SK-MEL-5 (cell line): ENCODE data around the gene PAXIP1. TPM values are rescaled to one million over a fixed set of nuclear protein-coding genes. Genes with fewer than 3 reads are reported as not detected.
"Not testable (repeated sequence)": the region's sequence is repeated elsewhere in the genome, so short reads cannot be mapped to it uniquely, and the experiment has no call there.

Source experiments
- DNase-seq: peaks from one replicate; pipeline ENCODE4 v3.0.0-alpha.2; 2016; ENCODE audit warnings: low read depth, low spot score
- in situ Hi-C: cut with HindIII; loops from 2 replicates; pipeline ENCODE4 v1.10.0; 2016; ENCODE audit warnings: low sequenced_read_pairs, high pct_unique_total_duplicates, low pct_unique_long_range_greater_than_20kb
- total RNA-seq: library from RNA; depleted of rRNA; stranded (reverse); fragments of >200 nt; shearing (Covaris generic); gene quantifications from 2 replicates; pipeline ENCODE4 v1.2.3, GENCODE V29; 2014

The PAXIP1 gene
- total RNA-seq, 1 experiment from 2014 or later: 18.0 TPM

DNA sequence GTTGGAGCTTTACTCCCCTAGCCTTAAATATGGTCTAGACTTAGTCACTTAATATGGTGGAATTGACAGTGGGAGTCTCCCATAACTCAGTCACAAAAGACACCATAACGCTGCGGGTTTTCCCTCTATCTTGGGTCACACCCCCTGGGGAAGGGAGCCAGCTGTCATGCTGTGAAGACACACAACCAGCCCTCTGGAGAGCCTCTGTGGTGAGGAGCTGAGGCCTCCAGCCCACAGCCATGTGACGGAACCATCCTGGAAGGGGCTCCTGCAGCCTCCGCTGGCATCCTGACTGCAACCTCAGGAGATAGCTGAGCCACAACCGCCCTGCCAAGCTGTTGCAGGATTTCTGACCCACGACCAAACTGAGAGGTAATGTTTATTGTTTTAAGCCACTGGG, 37.9 kb downstream of the PAXIP1 start:
- no peak for DNase-seq
- in situ Hi-C loops: no loop called here

DNA sequence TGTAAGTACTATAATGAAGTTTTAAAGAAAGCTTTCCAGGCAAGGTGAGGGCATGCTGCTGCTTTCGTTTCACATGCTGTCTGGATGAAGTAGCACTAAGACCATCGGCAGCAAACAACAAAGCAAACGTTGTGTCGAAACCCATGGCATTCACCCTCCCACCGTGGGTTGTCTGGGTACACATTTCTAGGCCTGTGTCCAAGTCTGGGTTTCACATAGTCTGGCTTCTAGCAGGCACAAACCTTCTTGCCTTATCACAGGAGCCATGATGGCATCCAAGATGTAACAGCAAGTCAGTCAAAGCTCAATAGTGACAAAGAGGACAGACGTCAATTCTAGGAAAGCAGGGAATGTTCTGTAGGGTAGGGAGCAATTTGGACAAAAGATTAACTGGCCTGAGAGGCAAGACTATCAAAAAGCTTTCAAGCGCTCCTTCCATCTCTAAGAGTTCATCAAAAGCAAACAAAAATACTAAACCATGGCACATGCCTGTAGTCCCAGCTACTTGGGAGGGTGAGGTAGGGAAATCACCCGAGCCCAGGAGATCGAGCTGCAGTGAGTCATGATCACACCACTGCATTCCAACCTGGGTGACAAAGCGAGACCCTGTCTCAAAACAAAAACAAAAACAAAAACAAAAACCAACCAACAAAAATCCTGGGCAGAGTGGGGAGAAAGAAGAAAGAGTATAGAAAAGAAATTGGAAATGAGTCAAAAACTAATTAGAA, 42.7 kb downstream of the PAXIP1 start:
- peak; percentile 42 for DNase-seq
- in situ Hi-C loops: no loop called here

DNA sequence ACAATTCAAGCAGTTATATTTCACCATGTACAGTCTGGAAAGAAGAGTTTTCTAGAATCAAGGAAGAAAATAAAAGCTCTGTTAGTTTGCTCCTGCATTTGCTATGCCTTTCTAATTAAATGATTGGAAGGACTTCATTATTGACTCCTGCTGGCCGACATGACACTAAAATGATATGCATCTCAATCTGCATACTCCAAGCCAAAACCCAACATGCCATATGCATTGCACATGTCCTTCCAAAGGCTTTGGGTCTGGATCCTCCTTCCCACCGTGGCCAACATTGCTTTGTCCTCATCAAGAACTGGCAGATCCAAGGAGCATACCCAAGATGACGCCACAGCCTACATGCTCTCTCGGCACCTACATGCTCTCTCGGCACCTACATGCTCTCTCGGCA, 46.5 kb downstream of the PAXIP1 start:
- DNase-seq: no peak
- in situ Hi-C loops: loop anchor here (10.0 kb wide), 1 partner anchor 398 kb away; no protein-coding TSS in a partner anchor

DNA sequence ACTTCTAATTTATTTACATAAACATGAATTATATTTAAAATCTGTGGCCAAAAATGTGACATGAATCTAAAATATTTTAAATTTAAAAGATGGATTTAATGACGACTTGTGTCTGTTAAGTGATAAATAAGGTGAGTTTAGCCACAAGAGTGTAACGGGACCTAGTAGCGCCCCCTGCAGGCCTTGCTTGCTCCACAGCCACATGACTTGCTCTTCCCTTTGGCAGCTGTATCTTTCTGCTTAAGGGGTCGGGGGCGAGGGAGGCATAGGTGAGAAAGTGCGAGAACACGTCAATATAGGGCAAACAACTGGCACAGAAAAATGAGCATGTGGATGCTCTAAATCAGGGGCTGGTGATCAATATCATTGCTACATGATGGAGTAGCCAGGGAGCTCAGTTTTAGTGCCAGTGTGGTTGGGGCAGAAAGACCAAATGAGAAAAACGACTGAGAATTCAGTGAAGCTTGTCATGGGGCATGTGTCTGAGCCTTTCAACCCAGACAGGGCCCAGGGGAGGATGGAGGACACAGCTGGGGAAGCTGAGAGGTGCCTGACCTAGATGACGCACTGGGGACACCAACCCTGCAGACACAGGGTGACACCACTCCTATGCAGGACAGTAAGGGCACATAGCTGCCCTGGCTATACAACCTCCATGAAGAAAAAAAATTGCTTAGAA, 49.8 kb downstream of the PAXIP1 start:
- peak; percentile 79 for DNase-seq
- in situ Hi-C loops: loop anchor here (10.0 kb wide), 1 partner anchor 402 kb away; no protein-coding TSS in a partner anchor

DNA sequence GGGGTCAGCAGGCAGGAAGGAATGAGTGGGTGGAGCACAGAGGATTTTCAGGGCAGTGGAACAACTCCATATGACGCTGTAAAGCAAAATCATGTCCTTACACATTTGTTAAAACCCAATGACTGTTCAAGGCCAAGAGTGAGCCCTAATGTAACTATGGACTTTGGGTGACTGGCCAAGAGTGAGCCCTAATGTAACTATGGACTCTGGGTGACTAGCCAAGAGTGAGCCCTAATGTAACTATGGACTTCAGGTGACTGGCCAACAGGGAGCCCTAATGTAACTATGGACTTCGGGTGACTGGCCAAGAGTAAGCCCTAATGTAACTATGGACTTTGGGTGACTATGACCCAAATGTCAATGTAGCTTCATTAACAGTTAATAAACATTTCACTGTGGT, 52.0 kb downstream of the PAXIP1 start:
- in situ Hi-C loops: loop anchor here (10.0 kb wide), 1 partner anchor 404 kb away; no protein-coding TSS in a partner anchor
- no peak for DNase-seq

DNA sequence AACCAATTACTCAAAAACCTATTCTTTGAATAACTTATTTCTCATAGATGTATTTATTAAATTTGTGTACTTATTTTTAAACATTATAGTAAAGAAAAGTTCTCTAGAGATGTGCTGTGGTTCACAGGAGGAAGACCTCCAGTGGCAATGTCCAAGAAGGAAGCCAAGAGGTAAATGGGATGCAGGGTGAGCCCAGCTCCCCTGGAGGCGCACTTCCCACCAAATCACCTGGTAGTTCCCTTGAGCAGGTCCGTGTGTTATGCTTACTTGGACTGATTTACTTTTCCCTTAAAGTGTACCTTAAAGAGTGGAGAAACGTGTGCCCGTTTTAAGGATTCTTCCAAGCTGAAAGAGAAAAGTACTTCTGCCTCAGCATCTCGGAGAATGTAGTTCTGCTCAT, 55.3 kb downstream of the PAXIP1 start:
- in situ Hi-C loops: no loop called here

DNA sequence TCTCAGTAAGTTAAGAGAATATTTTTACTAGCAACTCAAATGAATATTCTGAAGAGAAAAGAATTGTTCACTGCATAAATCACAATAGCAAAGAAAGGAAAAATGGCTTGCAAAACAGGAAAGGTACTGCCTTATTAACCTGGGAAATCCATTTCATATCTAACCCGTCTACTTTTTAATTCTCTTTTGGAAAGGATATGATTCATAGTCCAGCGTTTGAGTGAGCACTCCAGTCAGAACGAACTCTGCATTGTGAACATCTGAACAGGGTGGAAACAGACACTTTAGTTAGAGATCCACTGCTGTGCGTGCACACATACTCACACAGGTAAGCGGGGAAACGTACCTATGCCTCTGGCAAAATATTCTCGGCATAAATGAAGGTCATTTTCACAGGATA, 56.8 kb downstream of the PAXIP1 start:
- DNase-seq: no peak
- in situ Hi-C loops: no loop called here

More for the DNA sequence above, 55.3 kb downstream of the PAXIP1 start:
- DNase-seq: no peak

DNA sequence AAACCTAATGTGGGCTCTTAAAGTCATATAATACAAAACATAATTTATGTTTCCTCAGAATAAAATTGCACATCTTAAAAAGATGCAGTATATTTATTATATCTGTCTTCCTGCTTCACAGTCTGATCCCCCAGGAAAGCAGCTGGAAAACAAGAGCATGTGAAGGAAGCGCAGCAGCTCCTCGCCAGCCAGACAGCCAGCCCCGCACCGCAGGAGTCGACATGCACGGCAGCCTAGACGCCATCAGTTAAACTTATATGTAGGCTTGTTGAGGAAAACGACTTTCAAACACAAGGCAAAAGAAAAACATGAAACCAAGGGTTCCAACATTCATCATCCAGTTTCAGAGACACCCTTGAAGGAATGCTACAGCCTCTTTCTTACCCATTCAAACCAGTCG, 59.0 kb downstream of the PAXIP1 start:
- no peak for DNase-seq
- in situ Hi-C loops: no loop called here

DNA sequence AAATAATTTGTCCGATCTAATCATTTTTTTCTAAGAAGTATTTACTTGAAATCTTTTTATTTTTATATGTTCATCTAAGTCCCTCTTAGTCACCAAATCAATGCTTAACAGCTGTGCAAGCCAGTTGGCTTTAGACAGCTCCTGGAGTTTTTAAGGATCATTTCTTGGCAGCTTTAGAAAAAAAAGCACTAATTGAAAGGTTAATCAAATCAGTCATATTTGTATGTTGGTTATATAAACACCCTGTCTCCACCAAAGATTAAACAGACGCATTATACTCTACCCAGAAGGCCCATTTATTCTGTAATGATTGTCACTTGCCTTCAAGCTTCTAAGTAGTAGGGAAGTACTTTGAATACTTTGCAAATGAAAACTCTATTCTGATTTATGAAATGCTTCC, 60.2 kb downstream of the PAXIP1 start:
- in situ Hi-C loops: no loop called here
- DNase-seq: no peak

DNA sequence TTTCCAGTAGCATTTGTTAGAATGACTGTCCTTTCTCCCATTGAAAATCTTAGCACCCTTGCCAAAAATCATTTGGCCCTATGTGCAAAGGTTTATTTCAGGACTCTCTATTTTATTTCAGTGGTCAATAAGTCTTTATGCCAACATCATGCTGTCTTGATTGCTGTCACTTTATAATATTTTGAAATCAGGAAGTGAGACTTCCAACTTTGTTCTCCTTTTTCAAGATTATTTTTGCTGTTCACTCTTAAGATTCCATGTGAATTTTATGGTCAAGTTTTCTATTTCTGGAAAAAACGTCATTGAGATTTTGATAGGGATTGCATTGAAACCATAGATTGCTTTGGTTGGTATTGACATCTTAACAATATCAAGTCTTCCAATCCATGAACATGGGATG, 65.1 kb downstream of the PAXIP1 start:
- in situ Hi-C loops: no loop called here
- DNase-seq: no peak

DNA sequence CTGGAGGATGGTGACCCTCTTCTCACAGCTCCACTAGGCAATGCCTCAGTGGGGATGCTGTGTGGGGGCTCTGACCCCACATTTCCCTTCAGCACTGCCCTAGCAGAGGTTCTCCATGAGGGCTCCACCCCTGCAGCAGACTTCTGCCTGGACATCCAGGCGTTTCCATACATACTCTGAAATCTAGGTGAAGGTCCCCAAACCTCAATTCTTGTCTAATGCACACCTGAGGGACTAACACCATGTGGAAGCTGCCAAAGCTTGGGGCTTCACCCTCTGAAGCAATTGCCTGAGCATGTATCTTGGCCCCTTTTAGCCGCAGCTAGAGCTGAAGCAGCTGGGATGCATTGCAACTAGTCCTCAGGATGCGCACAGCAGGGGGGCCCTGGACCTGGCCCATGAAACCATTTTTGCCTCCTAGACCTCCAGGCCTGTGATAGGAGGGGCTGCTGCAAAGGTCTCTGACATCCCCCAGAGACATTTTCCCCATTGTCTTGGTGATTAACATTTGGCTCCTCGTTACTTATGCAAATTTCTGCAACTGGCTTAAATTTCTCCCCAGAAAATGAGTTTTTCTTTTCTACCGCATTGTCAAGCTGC, 68.5 kb downstream of the PAXIP1 start:
- DNase-seq, in situ Hi-C loops: not testable (repeated sequence)

DNA sequence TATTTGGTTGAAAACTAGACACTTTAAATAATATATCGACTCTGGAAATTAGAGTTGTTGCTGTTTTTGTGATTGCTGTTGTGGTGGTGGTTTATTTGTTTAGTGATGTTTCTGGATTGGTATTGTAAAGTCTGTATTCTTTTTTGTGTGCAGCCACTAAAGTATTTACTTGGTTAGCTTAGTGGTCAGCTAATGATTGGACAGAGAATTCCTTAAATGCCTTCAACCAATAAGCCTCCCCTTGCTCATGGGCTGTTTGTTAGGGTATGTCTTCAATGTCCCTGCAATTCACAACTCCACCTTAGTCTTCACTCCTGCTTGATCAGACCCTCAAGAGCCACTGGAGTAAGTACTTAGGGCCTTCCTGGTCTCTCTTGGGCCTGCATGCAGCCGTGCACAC, 71.0 kb downstream of the PAXIP1 start:
- in situ Hi-C loops: no loop called here
- no peak for DNase-seq

DNA sequence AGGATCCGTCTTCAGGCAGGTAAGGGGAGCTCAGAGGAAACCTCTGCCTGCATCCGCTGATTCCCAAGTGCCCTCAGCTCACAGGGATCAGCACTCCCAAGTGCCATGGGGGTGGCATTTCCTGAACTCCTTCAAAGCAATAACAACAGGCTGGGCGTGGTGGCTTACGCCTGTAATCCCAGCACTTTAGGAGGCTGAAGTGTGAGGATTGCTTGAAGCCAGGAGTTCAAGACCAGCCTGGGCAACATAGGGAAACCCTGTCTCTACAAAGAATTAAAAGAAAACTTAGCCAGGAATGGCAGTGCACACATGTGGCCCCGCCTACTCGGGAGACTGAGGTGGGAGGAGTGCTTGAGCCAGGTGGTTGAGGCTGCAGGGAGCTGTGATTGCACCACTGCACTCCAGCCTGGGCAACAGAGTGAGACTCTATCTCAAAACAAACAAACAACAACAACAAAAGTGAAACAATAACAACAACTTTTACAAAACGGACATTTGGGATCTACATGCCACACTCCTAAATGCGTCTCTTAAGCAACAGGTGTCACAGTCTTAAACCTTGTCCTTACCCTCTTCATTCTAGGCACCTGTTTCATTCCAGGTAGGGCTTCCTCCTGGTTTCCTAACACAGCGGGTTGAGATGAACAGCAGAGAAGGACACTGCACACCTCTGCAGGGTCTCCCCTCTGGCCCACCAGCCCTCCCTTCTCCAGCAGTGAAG, 73.8 kb downstream of the PAXIP1 start:
- DNase-seq: no peak
- in situ Hi-C loops: no loop called here

DNA sequence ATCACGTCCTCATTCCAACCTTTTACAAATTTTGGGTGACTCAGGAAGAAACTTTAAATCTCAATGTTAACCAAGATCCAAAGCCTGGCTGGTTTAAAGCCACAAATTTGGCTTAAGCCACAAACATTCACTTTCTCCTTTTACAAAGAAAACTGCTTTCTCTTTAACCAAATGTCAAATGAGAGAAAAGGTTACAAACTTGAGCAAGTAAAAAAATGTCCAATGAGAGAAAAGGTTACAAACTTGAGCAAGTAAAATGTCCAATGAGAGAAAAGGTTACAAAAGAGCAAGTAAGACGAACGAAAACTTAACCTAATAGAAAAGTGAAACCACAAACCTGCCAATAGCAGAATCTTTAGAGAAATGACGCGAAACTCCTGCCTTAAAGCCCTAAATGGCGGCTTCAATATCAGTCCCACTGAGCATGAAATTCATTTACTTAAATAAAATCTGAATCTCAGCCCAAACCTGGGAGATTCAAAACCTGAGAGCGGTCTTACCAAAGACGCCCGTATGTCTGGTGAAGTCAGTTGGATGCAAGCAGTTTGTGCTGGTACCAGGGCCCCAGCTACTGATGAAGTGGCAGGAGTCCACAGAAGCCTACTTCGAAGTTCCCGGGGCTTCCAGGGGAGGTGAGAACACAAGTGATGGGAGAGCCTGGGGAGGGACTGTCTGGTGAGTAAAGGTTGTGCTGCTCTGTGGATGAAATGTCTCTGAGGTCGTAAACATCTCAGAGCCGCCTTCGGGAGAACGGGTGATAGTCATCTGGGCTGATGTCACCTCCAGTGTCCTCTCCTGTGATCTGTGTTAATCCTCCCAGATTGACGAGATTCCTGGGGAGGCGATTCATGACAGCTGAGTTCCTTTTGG, 74.6 kb downstream of the PAXIP1 start:
- in situ Hi-C loops: no loop called here

DNA sequence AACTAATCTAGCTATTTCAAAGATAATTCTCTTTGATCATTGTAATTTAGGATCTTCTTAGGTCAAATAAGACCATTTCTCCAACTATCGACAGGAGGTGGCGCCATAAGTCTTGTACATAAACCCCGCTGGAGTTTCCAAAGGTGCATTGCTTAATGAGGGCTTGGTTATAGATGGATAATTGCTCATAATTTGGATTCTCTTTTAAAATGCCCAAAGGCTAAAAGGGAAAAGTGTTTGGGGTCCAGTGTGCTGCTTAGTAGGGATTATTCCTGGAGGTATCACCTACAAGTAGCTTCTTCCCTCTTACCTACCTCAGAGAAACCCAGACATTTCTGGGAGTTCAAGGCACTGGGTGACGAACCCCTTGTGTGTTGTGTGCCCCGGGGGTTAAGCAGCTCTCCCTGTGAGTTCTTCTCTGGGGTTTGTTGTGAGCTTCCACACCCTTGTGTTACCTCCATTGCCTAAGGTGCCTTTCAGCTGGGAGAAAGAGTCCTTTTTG, 75.2 kb downstream of the PAXIP1 start:
- DNase-seq: peak; percentile 90
- in situ Hi-C loops: no loop called here

More for the DNA sequence above, 74.6 kb downstream of the PAXIP1 start:
- peak; percentile 98 for DNase-seq

DNA sequence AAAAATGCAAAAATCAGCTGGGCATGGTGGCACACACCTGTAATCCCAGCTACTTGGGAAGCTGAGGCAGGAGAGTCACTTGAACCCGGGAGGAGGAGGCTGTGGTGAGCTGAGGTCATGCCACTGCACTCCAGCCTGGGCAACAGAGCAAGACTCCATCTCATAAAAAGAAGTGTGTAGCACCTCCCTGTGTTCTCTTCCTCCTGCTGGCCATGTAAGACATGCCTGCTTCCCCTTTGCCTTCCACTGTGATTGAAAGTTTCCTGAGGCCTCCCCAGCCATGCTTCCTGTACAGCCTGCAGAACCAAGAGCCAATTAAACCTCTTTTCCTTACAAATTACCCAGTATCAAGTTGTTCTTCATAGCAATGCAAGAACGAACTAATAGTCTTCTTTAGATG, 80.5 kb downstream of the PAXIP1 start:
- in situ Hi-C loops, DNase-seq: not testable (repeated sequence)
